Activated CD4-positive, alpha-beta memory T cell treated with anti-CD3 and anti-CD28 coated beads for 36 hours (primary cell): Measurements from ENCODE around the gene CDKL1. TPM values are rescaled to one million over a fixed set of nuclear protein-coding genes. Genes with fewer than 3 reads are reported as not detected.

Experiments
- CTCF ChIA-PET: fragments of 350-600 bp; sonication (Branson Sonifier 250); formaldehyde crosslinking; loops from one replicate; lab custom pipeline; 2021; ENCODE audit warnings: antibody characterized with exemption, inconsistent platforms; lab: Charles Lee
- POLR2A ChIA-PET: fragments of 350-600 bp; sonication (Branson Sonifier 250); formaldehyde crosslinking; loops from one replicate; lab custom pipeline; 2021; ENCODE audit warnings: antibody characterized with exemption; lab: Charles Lee
- DNase-seq: peaks from one replicate; pipeline ENCODE4 v3.0.0-alpha.2; 2020
- H3K27ac Mint-ChIP-seq: one replicate; pipeline ENCODE4 v1.8.0; 2021; ENCODE audit warnings: mixed read lengths
- H3K27me3 Mint-ChIP-seq: one replicate; pipeline ENCODE4 v1.8.0; 2021; ENCODE audit warnings: mixed read lengths
- H3K36me3 Mint-ChIP-seq: one replicate; pipeline ENCODE4 v1.8.0; 2021; ENCODE audit warnings: mixed read lengths
- H3K4me1 Mint-ChIP-seq: one replicate; pipeline ENCODE4 v1.8.0; 2021; ENCODE audit warnings: low read depth, mixed read lengths
- H3K4me3 Mint-ChIP-seq: one replicate; pipeline ENCODE4 v1.8.0; 2021; ENCODE audit warnings: mild to moderate bottlenecking, mixed read lengths
- H3K9me3 Mint-ChIP-seq: one replicate; pipeline ENCODE4 v1.8.0; 2021; ENCODE audit warnings: mixed read lengths
- intact Hi-C: fragments of 100-400 bp; cut with micrococcal nuclease; formaldehyde crosslinking; loops from one replicate; pipeline ENCODE4 v1.15.1; 2023
- total RNA-seq, 2 experiments: library from RNA; stranded (reverse); gene quantifications; one replicate each; pipeline ENCODE4 v1.2.3, GENCODE V29; 2021

The CDKL1 gene
- 1 to 10 TPM; 2.4 to 3.4 TPM for total RNA-seq

GRCh38 chr14:50396631-50397389 lies at the start of gene CDKL1:
CDKL1 (minus strand) TSS chr14:50396881; CDS start chr14:50395868, 1,013 bp downstream.
- POLR2A ChIA-PET = interaction anchor here (0.6 to 0.9 kb wide), 3 partner anchors 19 to 566 kb away, joined by 3 read pairs; no protein-coding TSS in a partner anchor
- H3K27me3 Mint-ChIP-seq = peaks cover 4% of the 10 kb centered on the region
- intact Hi-C loops = loop anchor here (1.0 to 5.0 kb wide), 5 partner anchors 34 to 135 kb away; partner anchors contain the start of genes DMAC2L, L2HGDH and MAP4K5

GRCh38 chr14:50434528-50434927 lies 37.8 kb upstream of the CDKL1 start:
- intact Hi-C loops = no loop called here
- H3K4me1 Mint-ChIP-seq = no peaks in the 10 kb centered on the region

More at GRCh38 chr14:50396631-50397389, at the start of gene CDKL1:
- no peaks in the 10 kb centered on the region for H3K9me3 Mint-ChIP-seq
- peaks cover 11% of the 10 kb centered on the region for H3K4me1 Mint-ChIP-seq
- H3K4me3 Mint-ChIP-seq = peak within 1 kb of the TSS; percentile 82
- H3K36me3 Mint-ChIP-seq = peaks cover 2% of the 10 kb centered on the region
- peak; percentile 57 for DNase-seq
- no peak within 1 kb of the TSS for H3K27ac Mint-ChIP-seq
- CTCF ChIA-PET = interaction anchor here (0.6 to 1.5 kb wide), 6 partner anchors 13 to 120 kb away, joined by 3 to 15 read pairs (median 3); no protein-coding TSS in a partner anchor

GRCh38 chr14:50432131-50432530 lies 35.5 kb upstream of the CDKL1 start:
- H3K4me3 Mint-ChIP-seq = no peak overlapping the region
- H3K36me3 Mint-ChIP-seq = peaks cover 26% of the 10 kb centered on the region
- H3K27me3 Mint-ChIP-seq = no peaks in the 10 kb centered on the region
- DNase-seq = no peak
- H3K4me1 Mint-ChIP-seq = no peaks in the 10 kb centered on the region
- intact Hi-C loops = no loop called here
- H3K27ac Mint-ChIP-seq = no peak overlapping the region
- ChIA-PET CTCF (no interaction called here), POLR2A (no interaction called here)
- peaks cover 3% of the 10 kb centered on the region for H3K9me3 Mint-ChIP-seq

More at GRCh38 chr14:50434528-50434927, 37.8 kb upstream of the CDKL1 start:
- DNase-seq = no peak
- Mint-ChIP-seq H3K4me3 (no peak overlapping the region), H3K36me3 (peaks cover 37% of the 10 kb centered on the region), H3K27ac (no peak overlapping the region), H3K27me3 (no peaks in the 10 kb centered on the region), H3K9me3 (peaks cover 6% of the 10 kb centered on the region)
- CTCF ChIA-PET = no interaction called here
- POLR2A ChIA-PET = no interaction called here

GRCh38 chr14:50425816-50426215 lies 29.1 kb upstream of the CDKL1 start:
- ChIA-PET POLR2A (no interaction called here), CTCF (no interaction called here)
- Mint-ChIP-seq H3K27me3 (no peaks in the 10 kb centered on the region), H3K27ac (no peak overlapping the region), H3K4me3 (no peak overlapping the region), H3K4me1 (no peaks in the 10 kb centered on the region), H3K36me3 (peaks cover 15% of the 10 kb centered on the region), H3K9me3 (no peaks in the 10 kb centered on the region)
- no peak for DNase-seq
- intact Hi-C loops = no loop called here

- Mint-ChIP-seq H3K9me3 (no peaks in the 10 kb centered on the region), H3K4me1 (no peaks in the 10 kb centered on the region), H3K27me3 (no peaks in the 10 kb centered on the region), H3K36me3 (peaks cover 15% of the 10 kb centered on the region), H3K4me3 (no peak overlapping the region), H3K27ac (no peak overlapping the region)
- intact Hi-C loops = no loop called here
- ChIA-PET POLR2A (no interaction called here), CTCF (interaction anchor here (0.9 to 1.0 kb wide), 2 partner anchors 104 to 118 kb away, joined by 3 read pairs; no protein-coding TSS in a partner anchor)
- DNase-seq = no peak
These were observed 28.4 kb upstream of the CDKL1 start for GRCh38 chr14:50425105-50425504.

GRCh38 chr14:50423529-50423928 lies 26.8 kb upstream of the CDKL1 start:
- no peak overlapping the region for H3K4me3 Mint-ChIP-seq
- H3K4me1 Mint-ChIP-seq = no peaks in the 10 kb centered on the region
- intact Hi-C loops = no loop called here
- ChIA-PET POLR2A (no interaction called here), CTCF (no interaction called here)
- H3K36me3 Mint-ChIP-seq = peaks cover 20% of the 10 kb centered on the region
- H3K27ac Mint-ChIP-seq = no peak overlapping the region
- H3K9me3 Mint-ChIP-seq = no peaks in the 10 kb centered on the region
- no peak for DNase-seq
- H3K27me3 Mint-ChIP-seq = no peaks in the 10 kb centered on the region

- peaks cover 3% of the 10 kb centered on the region for H3K4me1 Mint-ChIP-seq
- H3K36me3 Mint-ChIP-seq = peaks cover 29% of the 10 kb centered on the region
- POLR2A ChIA-PET = no interaction called here
- intact Hi-C loops = no loop called here
- CTCF ChIA-PET = no interaction called here
- DNase-seq = no peak
- no peaks in the 10 kb centered on the region for H3K27me3 Mint-ChIP-seq
- no peaks in the 10 kb centered on the region for H3K9me3 Mint-ChIP-seq
- no peak overlapping the region for H3K27ac Mint-ChIP-seq
- no peak overlapping the region for H3K4me3 Mint-ChIP-seq
These were observed 24.8 kb upstream of the CDKL1 start for GRCh38 chr14:50421499-50421898.

GRCh38 chr14:50417853-50418252 lies 21.2 kb upstream of the CDKL1 start:
- ChIA-PET CTCF (interaction anchor here (0.9 to 1.0 kb wide), 2 partner anchors 34 to 100 kb away, joined by 3 read pairs; no protein-coding TSS in a partner anchor), POLR2A (no interaction called here)
- H3K27ac Mint-ChIP-seq = no peak overlapping the region
- peaks cover 35% of the 10 kb centered on the region for H3K36me3 Mint-ChIP-seq
- intact Hi-C loops = no loop called here
- peaks cover 9% of the 10 kb centered on the region for H3K9me3 Mint-ChIP-seq
- H3K4me1 Mint-ChIP-seq = peaks cover 3% of the 10 kb centered on the region
- no peak for DNase-seq
- no peaks in the 10 kb centered on the region for H3K27me3 Mint-ChIP-seq
- H3K4me3 Mint-ChIP-seq = no peak overlapping the region

- no peak for DNase-seq
- H3K36me3 Mint-ChIP-seq = peaks cover 11% of the 10 kb centered on the region
- POLR2A ChIA-PET = interaction anchor here (2.0 kb wide), 1 partner anchor 17 kb away, joined by 4 read pairs; no protein-coding TSS in a partner anchor
- no peaks in the 10 kb centered on the region for H3K27me3 Mint-ChIP-seq
- CTCF ChIA-PET = interaction anchor here (0.8 to 1.6 kb wide), 3 partner anchors 20 to 122 kb away, joined by 4 to 5 read pairs (median 4); no protein-coding TSS in a partner anchor
- intact Hi-C loops = no loop called here
- no peak overlapping the region for H3K4me3 Mint-ChIP-seq
- H3K4me1 Mint-ChIP-seq = peaks cover 4% of the 10 kb centered on the region
- peaks cover 35% of the 10 kb centered on the region for H3K9me3 Mint-ChIP-seq
- no peak overlapping the region for H3K27ac Mint-ChIP-seq
These were observed 14.2 kb upstream of the CDKL1 start for GRCh38 chr14:50410921-50411320.

GRCh38 chr14:50410071-50410470 lies 13.4 kb upstream of the CDKL1 start:
- Mint-ChIP-seq H3K36me3 (peaks cover 6% of the 10 kb centered on the region), H3K27me3 (no peaks in the 10 kb centered on the region), H3K4me3 (no peak overlapping the region), H3K4me1 (peaks cover 4% of the 10 kb centered on the region), H3K27ac (no peak overlapping the region), H3K9me3 (peaks cover 43% of the 10 kb centered on the region)
- intact Hi-C loops = no loop called here
- DNase-seq = no peak
- POLR2A ChIA-PET = interaction anchor here (2.0 kb wide), 1 partner anchor 16 kb away, joined by 4 read pairs; no protein-coding TSS in a partner anchor
- CTCF ChIA-PET = interaction anchor here (0.8 to 1.6 kb wide), 4 partner anchors 13 to 123 kb away, joined by 3 to 5 read pairs (median 4); partner anchors contain the start of gene CDKL1

- H3K27me3 Mint-ChIP-seq = no peaks in the 10 kb centered on the region
- H3K9me3 Mint-ChIP-seq = peaks cover 31% of the 10 kb centered on the region
- no peak for DNase-seq
- POLR2A ChIA-PET = interaction anchor here (0.5 kb wide), 1 partner anchor 683 kb away, joined by 6 read pairs; no protein-coding TSS in a partner anchor
- no peak overlapping the region for H3K4me3 Mint-ChIP-seq
- CTCF ChIA-PET = no interaction called here
- no peaks in the 10 kb centered on the region for H3K36me3 Mint-ChIP-seq
- H3K27ac Mint-ChIP-seq = no peak overlapping the region
- intact Hi-C loops = no loop called here
- H3K4me1 Mint-ChIP-seq = peaks cover 4% of the 10 kb centered on the region
These were observed 10.6 kb upstream of the CDKL1 start for GRCh38 chr14:50407111-50407812.

- DNase-seq = no peak
- CTCF ChIA-PET = interaction anchor here (1.2 kb wide), 1 partner anchor 83 kb away, joined by 3 read pairs; no protein-coding TSS in a partner anchor
- Mint-ChIP-seq H3K4me3 (no peak overlapping the region), H3K36me3 (no peaks in the 10 kb centered on the region), H3K27me3 (no peaks in the 10 kb centered on the region), H3K9me3 (peaks cover 14% of the 10 kb centered on the region), H3K4me1 (peaks cover 4% of the 10 kb centered on the region), H3K27ac (no peak overlapping the region)
- intact Hi-C loops = no loop called here
- POLR2A ChIA-PET = no interaction called here
These were observed 6.7 kb upstream of the CDKL1 start for GRCh38 chr14:50403419-50403818.
